MCF 10A (cell line): Measurements from ENCODE around the gene SCYGR4. TPM values are rescaled to one million over a fixed set of nuclear protein-coding genes. Genes with fewer than 3 reads are reported as not detected.

Experiments
- Bru-seq: library from RNA; stranded (reverse); fragments of 400-500 nt; gene quantifications from one replicate; lab custom pipeline; 2021; lab: Mats Ljungman, UMichigan
- BruChase-seq, 2 experiments: library from RNA; stranded (reverse); fragments of 400-500 nt; gene quantifications; one replicate each; lab custom pipeline; 2021; lab: Mats Ljungman, UMichigan
- BruUV-seq: library from RNA; stranded (reverse); fragments of 400-500 nt; replicated peaks from 2 replicates; lab custom pipeline; 2021; lab: Mats Ljungman, UMichigan
- CTCF ChIA-PET: fragments of 300-600 bp; sonication (Branson Sonifier 250); formaldehyde crosslinking; extraction: SDS; loops from one replicate; lab custom pipeline; 2021; ENCODE audit warnings: antibody characterized with exemption, inconsistent platforms; lab: Yijun Ruan, JAX
- POLR2A ChIA-PET: fragments of 300-600, 350-650 bp; sonication (Branson Sonifier 250); formaldehyde crosslinking; extraction: SDS; loops from one replicate; lab custom pipeline; 2020; ENCODE audit warnings: antibody characterized with exemption, inconsistent platforms; lab: Yijun Ruan, JAX
- DNase-seq: peaks from one replicate; pipeline ENCODE4 v3.0.0-alpha.2; 2018; ENCODE audit not compliant: unreplicated experiment
- H3K27ac Mint-ChIP-seq: one replicate; pipeline ENCODE4 v1.8.0; 2022; ENCODE audit warnings: mild to moderate bottlenecking, low read depth, mixed read lengths; ENCODE audit not compliant: unreplicated experiment
- H3K27me3 Mint-ChIP-seq: one replicate; pipeline ENCODE4 v1.8.0; 2022; ENCODE audit warnings: mixed read lengths; ENCODE audit not compliant: insufficient read depth, unreplicated experiment
- H3K36me3 Mint-ChIP-seq: one replicate; pipeline ENCODE4 v1.8.0; 2022; ENCODE audit warnings: mild to moderate bottlenecking, moderate library complexity, mixed read lengths; ENCODE audit not compliant: insufficient read depth, unreplicated experiment
- H3K4me1 Mint-ChIP-seq: one replicate; pipeline ENCODE4 v1.8.0; 2022; ENCODE audit warnings: mixed read lengths; ENCODE audit not compliant: insufficient read depth, unreplicated experiment
- H3K4me3 Mint-ChIP-seq: one replicate; pipeline ENCODE4 v1.8.0; 2022; ENCODE audit warnings: mild to moderate bottlenecking, moderate library complexity, mixed read lengths; ENCODE audit not compliant: unreplicated experiment
- H3K9me3 Mint-ChIP-seq: one replicate; pipeline ENCODE4 v1.8.0; 2022; ENCODE audit warnings: mixed read lengths; ENCODE audit not compliant: unreplicated experiment
- CTCF ChIP-seq: fragments of 200-600 bp; IDR thresholded peaks from one replicate; pipeline ENCODE4 v1.8.0; 2022; ENCODE audit warnings: antibody characterized with exemption, mild to moderate bottlenecking; ENCODE audit not compliant: unreplicated experiment
- intact Hi-C: fragments of 100-400 bp; cut with micrococcal nuclease; formaldehyde crosslinking; loops from 2 replicates; pipeline ENCODE4 v1.14.1; 2022
- long read RNA-seq: library from polyadenylated mRNA; stranded (forward); transcript quantifications from one replicate; pipeline ENCODE4 v2.0.0, GENCODE V29; 2022
- total RNA-seq: library from RNA; stranded (reverse); gene quantifications from 2 replicates; pipeline ENCODE4 v1.2.3, GENCODE V29; 2022

The SCYGR4 gene
- total RNA-seq (not detected in 2 replicates), Bru-seq, nascent RNA (not detected), BruChase-seq, experiment 1, labeled RNA remaining after a 6-hour chase (percentile 51 among the genes with signal in this experiment), BruChase-seq, experiment 2, labeled RNA remaining after a 2-hour chase (percentile 43 among the genes with signal in this experiment)
- long read RNA-seq, result 0 reads

GRCh38 chr2:227617316-227618230 lies at the start of gene SCYGR4:
TSS of gene SCYGR4 (plus strand) at chr2:227617498. CDS start at chr2:227617498, 0 bp downstream.
- no peak for TF ChIP-seq CTCF
- Mint-ChIP-seq H3K9me3 (no peaks in the 10 kb centered on the region), H3K4me1 (no peaks in the 10 kb centered on the region), H3K4me3 (no peak within 1 kb of the TSS), H3K36me3 (no peaks in the 10 kb centered on the region), H3K27me3 (peaks cover 16% of the 10 kb centered on the region), H3K27ac (no peak within 1 kb of the TSS)
- intact Hi-C loops, result no loop called here
- BruUV-seq, result no TSS peak
- POLR2A ChIA-PET, result no interaction called here
- CTCF ChIA-PET, result interaction anchor here (0.6 to 0.7 kb wide), 2 partner anchors 213 to 336 kb away, joined by 3 read pairs; no protein-coding TSS in a partner anchor
- no peak for DNase-seq

- ChIA-PET CTCF (interaction anchor here (2.1 kb wide), 1 partner anchor 9 kb away, joined by 5 read pairs; no protein-coding TSS in a partner anchor), POLR2A (interaction anchor here (1.8 kb wide), 1 partner anchor 14 kb away, joined by 5 read pairs; no protein-coding TSS in a partner anchor)
- Mint-ChIP-seq H3K9me3 (no peaks in the 10 kb centered on the region), H3K27ac (no peak overlapping the region), H3K27me3 (no peaks in the 10 kb centered on the region), H3K4me1 (no peaks in the 10 kb centered on the region), H3K4me3 (no peak overlapping the region), H3K36me3 (peaks cover 17% of the 10 kb centered on the region)
- no peak for DNase-seq
- intact Hi-C loops, result loop anchor here (10.0 kb wide), 1 partner anchor 164 kb away; no protein-coding TSS in a partner anchor
- TF ChIP-seq CTCF, result no peak
- no TSS peak for BruUV-seq
These were observed 48.5 kb upstream of the SCYGR4 start for GRCh38 chr2:227568852-227569169.

GRCh38 chr2:227570615-227571014 lies 46.7 kb upstream of the SCYGR4 start:
- DNase-seq, result no peak
- H3K4me1 Mint-ChIP-seq, result no peaks in the 10 kb centered on the region
- H3K4me3 Mint-ChIP-seq, result no peak overlapping the region
- no peaks in the 10 kb centered on the region for H3K9me3 Mint-ChIP-seq
- peaks cover 8% of the 10 kb centered on the region for H3K36me3 Mint-ChIP-seq
- H3K27ac Mint-ChIP-seq, result no peak overlapping the region
- BruUV-seq, result no TSS peak
- H3K27me3 Mint-ChIP-seq, result no peaks in the 10 kb centered on the region
- POLR2A ChIA-PET, result interaction anchor here (1.0 kb wide), 1 partner anchor 164 kb away, joined by 3 read pairs; no protein-coding TSS in a partner anchor
- intact Hi-C loops, result no loop called here
- TF ChIP-seq CTCF, result no peak
- CTCF ChIA-PET, result interaction anchor here (0.9 kb wide), 1 partner anchor 13 kb away, joined by 3 read pairs; no protein-coding TSS in a partner anchor

GRCh38 chr2:227576110-227576509 lies 41.2 kb upstream of the SCYGR4 start:
- Mint-ChIP-seq H3K27ac (no peak overlapping the region), H3K4me3 (no peak overlapping the region), H3K4me1 (no peaks in the 10 kb centered on the region), H3K9me3 (no peaks in the 10 kb centered on the region), H3K27me3 (no peaks in the 10 kb centered on the region), H3K36me3 (peaks cover 4% of the 10 kb centered on the region)
- no TSS peak for BruUV-seq
- no peak for DNase-seq
- intact Hi-C loops, result loop anchor here (5.0 kb wide), 1 partner anchor 94 kb away; no protein-coding TSS in a partner anchor
- ChIA-PET CTCF (no interaction called here), POLR2A (no interaction called here)
- no peak for TF ChIP-seq CTCF
